ENCODE data around the gene PCDHGA1.

PCDHGA1 gene

DNA sequence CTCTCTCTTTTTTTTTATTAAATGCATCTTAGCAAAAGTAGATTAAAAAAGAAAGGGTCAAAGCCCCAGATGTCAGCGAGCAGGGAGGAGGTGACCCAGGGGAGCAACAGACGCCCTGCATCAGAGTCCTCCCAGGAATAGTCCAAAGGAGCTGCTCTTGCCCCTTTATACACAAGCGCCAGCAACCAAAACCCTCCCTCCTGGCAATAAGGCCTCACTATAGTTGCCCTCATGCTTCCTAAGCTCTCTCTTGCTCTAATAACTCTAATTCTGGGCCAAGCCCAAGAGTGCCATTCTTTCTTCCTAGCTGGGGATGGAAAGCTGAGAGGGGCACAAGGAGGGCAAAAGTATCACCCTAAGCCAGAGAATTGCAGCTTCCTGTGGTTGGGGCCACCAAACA, 184.8 kb downstream of the PCDHGA1 start:
- TF ChIP-seq, protein P1, sequence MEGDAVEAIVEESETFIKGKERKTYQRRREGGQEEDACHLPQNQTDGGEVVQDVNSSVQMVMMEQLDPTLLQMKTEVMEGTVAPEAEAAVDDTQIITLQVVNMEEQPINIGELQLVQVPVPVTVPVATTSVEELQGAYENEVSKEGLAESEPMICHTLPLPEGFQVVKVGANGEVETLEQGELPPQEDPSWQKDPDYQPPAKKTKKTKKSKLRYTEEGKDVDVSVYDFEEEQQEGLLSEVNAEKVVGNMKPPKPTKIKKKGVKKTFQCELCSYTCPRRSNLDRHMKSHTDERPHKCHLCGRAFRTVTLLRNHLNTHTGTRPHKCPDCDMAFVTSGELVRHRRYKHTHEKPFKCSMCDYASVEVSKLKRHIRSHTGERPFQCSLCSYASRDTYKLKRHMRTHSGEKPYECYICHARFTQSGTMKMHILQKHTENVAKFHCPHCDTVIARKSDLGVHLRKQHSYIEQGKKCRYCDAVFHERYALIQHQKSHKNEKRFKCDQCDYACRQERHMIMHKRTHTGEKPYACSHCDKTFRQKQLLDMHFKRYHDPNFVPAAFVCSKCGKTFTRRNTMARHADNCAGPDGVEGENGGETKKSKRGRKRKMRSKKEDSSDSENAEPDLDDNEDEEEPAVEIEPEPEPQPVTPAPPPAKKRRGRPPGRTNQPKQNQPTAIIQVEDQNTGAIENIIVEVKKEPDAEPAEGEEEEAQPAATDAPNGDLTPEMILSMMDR (IDR thresholded peaks at IDR 0.05; ENCODE audit: control extremely low read depth, extremely low read depth, low read depth, missing control alignments) = no peak
- no peak for DNase-seq (ENCODE audit: extremely low spot score)
- ChIA-PET POLR2A (no interaction called here), CTCF (interaction anchor here (0.6 to 14.8 kb wide), 13 partner anchors 8 to 194 kb away, joined by 3 to 214 read pairs (median 11); partner anchors contain the start of genes PCDHGA10, PCDHGA11, PCDHGA12 and PCDHGB7)

DNA sequence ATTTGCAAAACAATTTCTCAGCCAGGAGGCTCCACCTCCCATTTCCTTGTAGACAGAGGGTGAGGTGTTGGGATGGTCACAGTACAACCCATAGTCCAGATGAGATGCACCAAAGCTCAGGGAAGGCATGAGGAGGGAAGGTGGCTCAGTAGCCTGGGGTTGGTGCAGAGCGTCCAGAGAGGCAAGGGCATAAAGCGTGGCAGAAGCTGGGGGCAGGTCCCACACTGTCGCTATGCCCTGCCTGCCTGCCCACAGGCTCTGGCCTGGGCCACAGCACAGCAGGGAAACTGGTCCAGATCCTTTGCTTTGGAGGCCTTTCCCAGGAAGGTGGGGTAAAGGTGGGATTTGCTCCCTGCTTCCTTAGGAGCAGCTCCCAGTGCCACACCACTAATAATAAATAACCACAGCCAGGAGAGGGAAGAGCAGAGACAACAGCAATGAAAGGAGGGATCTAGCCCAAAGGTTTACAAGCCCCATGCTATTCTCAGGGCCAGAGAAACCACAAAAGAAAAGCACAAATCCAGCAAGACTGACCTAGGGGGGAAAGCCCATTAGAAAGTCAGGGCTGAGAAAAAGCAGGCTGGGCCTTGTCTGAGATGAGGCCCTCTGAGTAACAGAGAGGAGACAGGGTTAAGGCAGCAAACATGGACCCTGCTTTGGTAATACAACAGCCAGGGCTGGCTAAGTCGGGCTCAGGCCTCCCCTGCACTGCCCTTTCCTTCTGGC, 185.8 kb downstream of the PCDHGA1 start:
- POLR2A ChIA-PET = no interaction called here
- CTCF ChIA-PET = interaction anchor here (0.9 to 14.8 kb wide), 12 partner anchors 7 to 195 kb away, joined by 3 to 214 read pairs (median 8); partner anchors contain the start of genes PCDHGA10, PCDHGA11, PCDHGB7 and TAF7
- DNase-seq (ENCODE audit: extremely low spot score) = no peak
- TF ChIP-seq, protein P1 (IDR thresholded peaks at IDR 0.05; ENCODE audit: control extremely low read depth, extremely low read depth, low read depth, missing control alignments) = no peak

DNA sequence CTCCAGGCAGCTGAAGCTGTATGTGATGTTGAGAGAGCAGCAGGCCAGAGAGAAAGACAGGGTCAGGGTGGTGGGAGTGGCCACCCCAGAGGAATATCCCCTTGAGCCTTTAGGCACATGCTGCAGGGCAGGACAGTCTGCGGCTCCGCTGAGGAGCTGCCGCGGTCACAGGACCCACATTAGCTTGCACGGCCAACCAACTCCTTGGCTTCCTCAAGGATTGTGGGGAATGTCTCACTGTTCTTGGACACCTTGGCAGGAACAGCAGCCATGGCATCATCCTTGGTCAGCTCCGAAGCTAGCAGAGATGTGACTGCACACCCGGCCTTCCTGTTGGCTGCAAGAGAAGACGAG, 186.3 kb downstream of the PCDHGA1 start:
- CTCF ChIA-PET = interaction anchor here (1.2 to 14.8 kb wide), 8 partner anchors 6 to 100 kb away, joined by 3 to 214 read pairs (median 10); partner anchors contain the start of genes PCDHGA10, PCDHGA11 and PCDHGB7
- TF ChIP-seq, protein P1 (IDR thresholded peaks at IDR 0.05; ENCODE audit: control extremely low read depth, extremely low read depth, low read depth, missing control alignments) = no peak
- POLR2A ChIA-PET = no interaction called here
- DNase-seq (ENCODE audit: extremely low spot score) = no peak

DNA sequence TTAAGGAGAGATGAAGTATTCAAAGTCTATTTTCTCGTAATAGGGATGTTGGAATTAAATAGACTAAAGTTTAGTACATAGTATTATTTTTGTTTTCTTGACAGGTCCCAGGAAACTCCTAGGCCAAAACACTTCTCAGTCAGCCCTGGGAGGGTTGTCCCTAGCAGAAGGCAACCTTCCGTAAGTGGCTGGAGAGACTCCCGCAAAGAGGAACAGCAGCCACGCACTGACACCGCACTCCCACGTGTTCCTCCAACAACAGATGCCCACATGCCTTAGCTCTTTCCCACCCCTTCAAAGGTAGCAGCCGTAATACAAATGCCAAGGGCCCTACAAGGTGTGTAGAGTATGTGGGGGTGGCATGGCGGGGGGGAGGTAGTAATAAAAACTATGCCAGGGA, 187.0 kb downstream of the PCDHGA1 start:
- DNase-seq (ENCODE audit: extremely low spot score) = no peak
- TF ChIP-seq, protein P1 (IDR thresholded peaks at IDR 0.05; ENCODE audit: control extremely low read depth, extremely low read depth, low read depth, missing control alignments) = no peak
- POLR2A ChIA-PET = no interaction called here
- CTCF ChIA-PET = interaction anchor here (1.2 to 14.8 kb wide), 6 partner anchors 6 to 101 kb away, joined by 3 to 214 read pairs (median 34); partner anchors contain the start of genes PCDHGA10, PCDHGA11 and PCDHGB7

DNA sequence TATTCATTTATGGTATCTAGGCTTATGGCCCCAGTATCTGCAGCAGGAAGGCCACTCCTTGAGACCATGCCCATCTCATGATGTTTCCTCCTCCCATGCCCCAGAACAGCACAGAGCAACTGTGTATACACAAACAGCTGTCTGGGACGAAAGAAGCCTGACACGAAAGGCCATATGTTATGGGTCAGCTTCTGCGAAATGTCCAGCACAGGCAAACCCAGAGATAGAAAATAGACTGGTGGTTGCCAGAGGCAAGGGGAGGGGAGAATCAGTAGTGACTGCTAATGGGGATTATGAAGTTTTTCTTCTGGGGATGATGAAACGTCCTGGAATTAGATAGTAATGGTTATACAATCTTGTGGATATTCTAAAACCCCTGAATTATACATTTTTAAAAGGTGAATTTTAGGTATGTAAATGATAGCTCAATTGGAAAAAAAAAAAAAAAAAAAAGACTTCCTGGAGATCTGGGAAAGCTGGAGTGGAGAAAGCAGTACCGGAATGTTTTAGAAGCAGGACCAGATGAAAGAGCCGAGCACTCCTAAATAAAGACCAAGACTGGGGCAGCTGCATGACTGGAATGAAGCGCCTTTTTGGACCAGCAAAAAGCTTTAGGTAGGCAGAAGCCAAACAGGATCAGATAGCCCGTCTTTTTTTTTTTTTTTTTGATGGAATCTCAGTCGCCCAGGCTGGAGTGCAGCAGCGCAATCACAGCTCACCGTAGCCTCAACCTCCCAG, 187.7 kb downstream of the PCDHGA1 start:
- no peak for DNase-seq (ENCODE audit: extremely low spot score)
- ChIA-PET CTCF (interaction anchor here (0.8 to 14.8 kb wide), 7 partner anchors 11 to 197 kb away, joined by 3 to 174 read pairs (median 10); partner anchors contain the start of genes PCDHGA10, PCDHGA11, PCDHGB7 and PCDHGC3), POLR2A (interaction anchor here (0.6 kb wide), 2 partner anchors 8 to 892 kb away, joined by 5 to 10 read pairs; no protein-coding TSS in a partner anchor)
- TF ChIP-seq, protein P1 (IDR thresholded peaks at IDR 0.05; ENCODE audit: control extremely low read depth, extremely low read depth, low read depth, missing control alignments) = no peak

DNA sequence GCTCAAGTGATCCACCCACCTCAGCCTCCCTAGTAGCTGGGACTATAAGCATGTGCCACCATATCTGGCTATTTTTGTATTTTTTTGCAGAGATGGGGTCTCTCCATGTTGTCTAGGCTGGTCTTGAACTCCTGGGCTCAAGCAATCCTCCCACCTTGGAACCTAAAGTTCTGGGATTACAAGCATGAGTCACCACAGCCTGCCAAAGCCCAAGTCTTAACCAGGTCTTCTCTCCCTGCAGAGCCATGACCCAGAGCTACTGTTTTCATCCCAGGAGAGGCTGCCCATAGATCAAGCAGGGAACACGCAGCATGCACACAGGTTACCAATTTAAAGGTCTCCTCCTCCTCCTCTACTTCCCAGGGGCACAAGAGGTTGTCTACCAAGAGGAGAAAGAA, 188.3 kb downstream of the PCDHGA1 start:
- TF ChIP-seq, protein P1 (IDR thresholded peaks at IDR 0.05; ENCODE audit: control extremely low read depth, extremely low read depth, low read depth, missing control alignments) = no peak
- no peak for DNase-seq (ENCODE audit: extremely low spot score)
- CTCF ChIA-PET = interaction anchor here (0.8 to 14.8 kb wide), 6 partner anchors 11 to 198 kb away, joined by 3 to 174 read pairs (median 12); partner anchors contain the start of genes PCDHGA10, PCDHGA11, PCDHGB7 and PCDHGC3
- POLR2A ChIA-PET = interaction anchor here (0.5 kb wide), 1 partner anchor 23 kb away, joined by 4 read pairs; no protein-coding TSS in a partner anchor

All from GM10248 (cell line).